K562 (cell line): ENCODE results near the gene SIRPG. TPM values are rescaled to one million over a fixed set of nuclear protein-coding genes. Genes with fewer than 3 reads are reported as not detected.

Experiments
- ATAC-seq: fragments of 200-7000 bp; cut with Tn5 transposase; 3 replicates; pipeline ENCODE4 v1.9.1; 2020; ENCODE audit warnings: moderate library complexity
- BruUV-seq: library from RNA; stranded (reverse); fragments of 400-500 nt; replicated peaks from 2 replicates; lab custom pipeline; 2021; lab: Mats Ljungman, UMichigan
- CTCF ChIA-PET: fragments of 300-600 bp; formaldehyde crosslinking; extraction: SDS; loops from one replicate; lab custom pipeline; 2021; ENCODE audit warnings: low intra/inter-chr PET ratio; lab: Yijun Ruan, JAX
- POLR2A ChIA-PET: fragments of 300-600, 350-650 bp; sonication (Branson Sonifier 250); formaldehyde crosslinking; extraction: SDS; loops from one replicate; lab custom pipeline; 2021; ENCODE audit warnings: antibody characterized with exemption, inconsistent platforms; lab: Yijun Ruan, JAX
- DNase-seq, 4 experiments: peaks; one replicate each; pipeline versions ENCODE4 v3.0.0 to v3.0.0-alpha.2; 2011 to 2018; ENCODE audit warnings: low spot score in 3 of 4, mixed read lengths in 3 of 4; ENCODE audit errors: extremely low read depth in 1 of 4
- FAIRE-seq: peaks from 2 replicates; lab custom pipeline; 2011; peaks lifted over from hg19 to GRCh38; lab: Jason Lieb, UNC
- H2AFZ ChIP-seq: 2 replicates; pipeline ENCODE4 v1.6.0; 2011; ENCODE audit warnings: low read depth, low read length, control low read depth, inconsistent platforms
- H3K27ac ChIP-seq: fragments of 200-600 bp; 3 replicates; pipeline ENCODE4 v1.8.0; 2011; ENCODE audit warnings: low read depth, mild to moderate bottlenecking, control low read depth, inconsistent platforms, low read length, moderate library complexity, mixed read lengths; ENCODE audit errors: extremely low read depth
- H3K27me3 ChIP-seq, 2 experiments: fragments of 300-600 bp in 1 of 2; 2 replicates in 1 of 2; 3 replicates in 1 of 2; pipeline versions ENCODE4 v1.6.0 to v1.8.0; 2011; ENCODE audit warnings: inconsistent platforms in 2 of 2, low read length in 2 of 2, mild to moderate bottlenecking in 1 of 2, mixed read lengths in 1 of 2, moderate library complexity in 1 of 2; ENCODE audit not compliant: control insufficient read depth in 2 of 2, insufficient read depth in 2 of 2
- H3K36me3 ChIP-seq: fragments of 300-600 bp; 3 replicates; pipeline ENCODE4 v1.8.0; 2011; ENCODE audit warnings: mild to moderate bottlenecking, low read length, inconsistent platforms; ENCODE audit not compliant: control insufficient read depth, insufficient read depth
- H3K4me1 ChIP-seq, 2 experiments: fragments of 200-600 bp in 1 of 2; replicated peaks in 1 of 2; 2 replicates in 1 of 2; 3 replicates in 1 of 2; pipeline versions ENCODE4 v1.5.1 to v1.8.0; 2011; ENCODE audit warnings: inconsistent platforms in 2 of 2, low read length in 2 of 2, mild to moderate bottlenecking in 1 of 2, mixed read lengths in 1 of 2, moderate library complexity in 1 of 2; ENCODE audit not compliant: control insufficient read depth in 2 of 2, insufficient read depth in 2 of 2
- H3K4me2 ChIP-seq: 2 replicates; pipeline ENCODE4 v1.6.1; 2011; ENCODE audit warnings: low read length, control low read depth, inconsistent platforms, mixed read lengths; ENCODE audit not compliant: insufficient read depth
- H3K4me3 ChIP-seq: fragments of 200-600 bp; sonication (generic), shearing (Covaris generic); 2 replicates; pipeline ENCODE4 v1.5.1; 2016; ENCODE audit warnings: control low read depth, inconsistent platforms
- H3K79me2 ChIP-seq: fragments of 200-600 bp; 3 replicates; pipeline ENCODE4 v1.8.0; 2011; ENCODE audit warnings: low read length, inconsistent platforms; ENCODE audit not compliant: control insufficient read depth, insufficient read depth
- H3K9ac ChIP-seq, 2 experiments: 2 replicates each; pipeline versions ENCODE4 v1.6.0 to v1.6.1; 2011; ENCODE audit warnings: low read depth in 2 of 2, low read length in 2 of 2, control low read depth in 1 of 2, inconsistent platforms in 1 of 2, mild to moderate bottlenecking in 1 of 2, mixed read lengths in 1 of 2; ENCODE audit not compliant: insufficient read depth in 1 of 2
- H3K9me1 ChIP-seq: one replicate; pipeline ENCODE4 v1.6.0; 2011; ENCODE audit warnings: inconsistent platforms, mild to moderate bottlenecking, low read length, moderate library complexity; ENCODE audit not compliant: control insufficient read depth, insufficient read depth
- H3K9me3 ChIP-seq: replicated peaks from 2 replicates; pipeline ENCODE4 v1.5.1; 2011; ENCODE audit warnings: low read depth, low read length, inconsistent platforms; ENCODE audit not compliant: control insufficient read depth, insufficient read depth
- H4K20me1 ChIP-seq: replicated peaks from 2 replicates; pipeline ENCODE4 v1.6.1; 2011; ENCODE audit warnings: low read length, inconsistent platforms, mixed read lengths; ENCODE audit not compliant: control insufficient read depth, insufficient read depth
- ARID3B ChIP-seq: fragments of 250-450 bp; sonication (Bioruptor Pico); IDR thresholded peaks from 2 replicates; pipeline ENCODE4 v1.4.0; 2020; ENCODE audit warnings: borderline replicate concordance
- ATF1 ChIP-seq, 2 experiments: fragments of 450-650 bp in 1 of 2; IDR thresholded peaks; 2 replicates each; pipeline ENCODE4 v1.6.1; 2016; ENCODE audit warnings: missing compliant biosample characterization in 1 of 2, missing genetic modification characterization in 1 of 2
- ELK3 ChIP-seq: fragments of 450-650 bp; formaldehyde crosslinking; IDR thresholded peaks from 2 replicates; pipeline ENCODE4 v1.4.0; 2020; ENCODE audit warnings: mild to moderate bottlenecking
- HNRNPH1 ChIP-seq: fragments of 200-400 bp; formaldehyde crosslinking; optimal IDR thresholded peaks from 2 replicates; pipeline ENCODE3; 2017; ENCODE audit warnings: low read depth, mild to moderate bottlenecking, low read length, moderate library complexity
- IRF2 ChIP-seq: sonication (generic); formaldehyde crosslinking; IDR thresholded peaks from 2 replicates; pipeline ENCODE4 v1.8.1; 2022; ENCODE audit warnings: mild to moderate bottlenecking, missing genetic modification reagents
- MGA ChIP-seq: fragments of 450-650 bp; IDR thresholded peaks from 2 replicates; pipeline ENCODE4 v1.6.1; 2016; ENCODE audit warnings: mild to moderate bottlenecking, moderate library complexity
- SNIP1 ChIP-seq: fragments of 450-650 bp; IDR thresholded peaks from 2 replicates; pipeline ENCODE4 v1.7.1; 2017; ENCODE audit warnings: low read depth, mild to moderate bottlenecking
- TCF7L2 ChIP-seq: fragments of 150-350 bp; IDR thresholded peaks from 2 replicates; pipeline ENCODE4 v1.6.1; 2016; ENCODE audit warnings: low read depth, mild to moderate bottlenecking, low read length, moderate library complexity
- ZNF124 ChIP-seq: sonication (generic); formaldehyde crosslinking; IDR thresholded peaks from 2 replicates; pipeline ENCODE4 v1.8.1; 2022; ENCODE audit warnings: missing genetic modification reagents
- WGBS: fragments of 100-300 bp; shearing (Covaris generic); methylation state at CpG from one replicate; pipeline ENCODE4 v1.1.6; 2016; ENCODE audit warnings: low coverage, mixed read lengths; ENCODE audit not compliant: insufficient coverage; ENCODE audit errors: missing lambda C conversion rate; 5-methylcytosine and 5-hydroxymethylcytosine counted together
- in situ Hi-C: fragments of 300-500 bp; cut with MboI; formaldehyde crosslinking; loops from 4 replicates; pipeline ENCODE4 v1.15.0; 2018; ENCODE audit warnings: inconsistent platforms, mixed read lengths
- intact Hi-C: fragments of 100-400 bp; cut with micrococcal nuclease; formaldehyde crosslinking; loops from 2 replicates; pipeline ENCODE4 v1.14.2; 2022
- polyA plus RNA-seq, 8 experiments: library from polyadenylated mRNA; depleted of rRNA in 4 of 8; stranded (reverse) in 5 of 8; unstranded in 3 of 8; fragments of >200 nt; fragmentation: Nextera tagmentation in 2 of 8; fragmentation: Illumina TruSeq in 1 of 8; extraction: Ambion mirVana in 2 of 8; extraction: Trizol in 1 of 8; gene quantifications; 2 replicates each; pipeline versions ENCODE4 v1.2.1 to v1.2.3, GENCODE V29; 2011 to 2014; ENCODE audit warnings: inconsistent platforms in 1 of 8, missing spikeins in 1 of 8
- total RNA-seq, 7 experiments: library from RNA; depleted of rRNA in 6 of 7; stranded (reverse); fragments of >200 nt in 6 of 7; fragmentation: Illumina TruSeq in 2 of 7; extraction: Trizol in 2 of 7; gene quantifications; 2 replicates each; pipeline versions ENCODE4 v1.2.1 to v1.2.3, GENCODE V29; 2011 to 2021; ENCODE audit warnings: low replicate concordance in 1 of 7

Gene SIRPG
- total and polyA plus RNA-seq, 9 of the 15 experiments (the other 6 are each of a cell fraction or from before 2014, with no cell fraction given), result not detected

- no peaks in the 10 kb centered on the region for H3K9me3 ChIP-seq
- no peaks in the 10 kb centered on the region for H3K9me1 ChIP-seq
- BruUV-seq, result no TSS peak
- H3K4me2 ChIP-seq, result no peak overlapping the region
- no peak overlapping the region for H3K4me3 ChIP-seq
- H3K9ac ChIP-seq, result no peak overlapping the region
- no CpG with 5 or more reads among the region's 2 CpGs for WGBS
- H3K79me2 ChIP-seq, result no peaks in the 10 kb centered on the region
- no peaks in the 10 kb centered on the region for H3K27me3 ChIP-seq
- CTCF ChIA-PET, result no interaction called here
- in situ Hi-C loops (no loop called here), intact Hi-C loops (no loop called here)
- H3K27ac ChIP-seq, result no peak overlapping the region
- POLR2A ChIA-PET, result no interaction called here
- no peak overlapping the region for H2AFZ ChIP-seq
- ATAC-seq (no peak), FAIRE-seq (no peak), DNase-seq (no peak)
- H4K20me1 ChIP-seq, result no peaks in the 10 kb centered on the region
- no peaks in the 10 kb centered on the region; a peak in 1 of 5 replicates for H3K4me1 ChIP-seq
- H3K36me3 ChIP-seq, result no peaks in the 10 kb centered on the region
- TF ChIP-seq MGA, result no peak
- no peak for TF ChIP-seq HNRNPH1
- TF ChIP-seq TCF7L2, result no peak
- TF ChIP-seq ATF1 (CRISPR knock-in tag; IDR thresholded peaks at IDR 0.05), result no peak
- no peak for TF ChIP-seq ATF1 (tag; IDR thresholded peaks at IDR 0.05)
- no peak for TF ChIP-seq ZNF124 (CRISPR knock-in tag)
- no peak for TF ChIP-seq ARID3B (CRISPR knock-in tag)
- no peak for TF ChIP-seq SNIP1
- no peak for TF ChIP-seq IRF2 (CRISPR knock-in tag)
- TF ChIP-seq ELK3, result no peak
Observed at GRCh38 chr20:1702328-1702727, 44.7 kb upstream of the SIRPG start.
